H1 (cell line): ENCODE measurements around the gene DLL1. TPM values are rescaled to one million over a fixed set of nuclear protein-coding genes. Genes with fewer than 3 reads are reported as not detected.

Source experiments
- CTCF ChIA-PET: fragments of 300-600 bp; sonication (Branson Sonifier 250); formaldehyde crosslinking; loops from one replicate; lab custom pipeline; 2021; ENCODE audit not compliant: partially characterized antibody; lab: Charles Lee
- POLR2A ChIA-PET: fragments of 300-600 bp; sonication (Branson Sonifier 250); formaldehyde crosslinking; loops from one replicate; lab custom pipeline; 2021; ENCODE audit warnings: inconsistent platforms; ENCODE audit not compliant: partially characterized antibody; lab: Charles Lee
- DNase-seq, 2 experiments: peaks; one replicate each; pipeline versions ENCODE4 v3.0.0 to v3.0.0-alpha.2; 2010 to 2022; ENCODE audit warnings: low spot score in 2 of 2, low read depth in 1 of 2, mixed read lengths in 1 of 2
- FAIRE-seq: peaks from 2 replicates; lab custom pipeline; 2011; peaks lifted over from hg19 to GRCh38; lab: Jason Lieb, UNC
- H2AFZ ChIP-seq: 2 replicates; pipeline ENCODE4 v1.8.1; 2012; ENCODE audit warnings: low read length, inconsistent platforms
- H2AK5ac ChIP-seq: 2 replicates; pipeline ENCODE4 v1.6.1; 2013; ENCODE audit warnings: low read depth, low read length
- H2BK120ac ChIP-seq: replicated peaks from 2 replicates; pipeline ENCODE3; 2013; ENCODE audit warnings: low read depth, low read length, inconsistent platforms
- H2BK12ac ChIP-seq: 2 replicates; pipeline ENCODE4 v1.6.1; 2013; ENCODE audit warnings: low read depth, low read length
- H2BK15ac ChIP-seq: 2 replicates; pipeline ENCODE4 v1.6.1; 2013; ENCODE audit warnings: low read length
- H2BK20ac ChIP-seq: 2 replicates; pipeline ENCODE4 v1.6.1; 2013; ENCODE audit warnings: low read length
- H2BK5ac ChIP-seq: 2 replicates; pipeline ENCODE4 v1.6.1; 2013; ENCODE audit warnings: low read depth, low read length
- H3K14ac ChIP-seq: 2 replicates; pipeline ENCODE4 v1.6.1; 2013; ENCODE audit warnings: inconsistent platforms; ENCODE audit not compliant: insufficient read length
- H3K18ac ChIP-seq: 2 replicates; pipeline ENCODE4 v1.6.1; 2013; ENCODE audit warnings: low read length; ENCODE audit errors: extremely low read depth
- H3K23ac ChIP-seq: 2 replicates; pipeline ENCODE4 v1.6.1; 2013; ENCODE audit warnings: inconsistent platforms; ENCODE audit not compliant: insufficient read length
- H3K23me2 ChIP-seq: 2 replicates; pipeline ENCODE4 v1.6.1; 2013; ENCODE audit warnings: low read depth, low read length
- H3K27ac ChIP-seq: 2 replicates; pipeline ENCODE4 v1.6.1; 2011; ENCODE audit warnings: low read depth, low read length, inconsistent platforms
- H3K27me3 ChIP-seq, 4 experiments: replicated peaks in 1 of 4; 1 replicate in 1 of 4; 2 replicates in 3 of 4; pipeline versions ENCODE4 v1.6.1 to v1.8.1; 2011 to 2013; ENCODE audit warnings: low read length in 3 of 4, mild to moderate bottlenecking in 3 of 4, inconsistent platforms in 2 of 4, mixed read lengths in 2 of 4, moderate library complexity in 1 of 4; ENCODE audit not compliant: control insufficient read depth in 3 of 4, insufficient read depth in 3 of 4; ENCODE audit errors: extremely low read depth in 1 of 4
- H3K36me3 ChIP-seq, 4 experiments: 2 replicates each; pipeline versions ENCODE4 v1.6.1 to v1.8.1; 2011 to 2013; ENCODE audit warnings: mild to moderate bottlenecking in 4 of 4, low read length in 3 of 4, moderate library complexity in 2 of 4, control low read depth in 1 of 4, inconsistent platforms in 1 of 4; ENCODE audit not compliant: insufficient read depth in 4 of 4, control insufficient read depth in 2 of 4
- H3K4ac ChIP-seq: replicated peaks from 2 replicates; pipeline ENCODE3; 2013; ENCODE audit warnings: low read length, low read depth, mixed read lengths, inconsistent platforms; ENCODE audit not compliant: insufficient read length
- H3K4me1 ChIP-seq, 4 experiments: replicated peaks in 1 of 4; 1 replicate in 1 of 4; 2 replicates in 3 of 4; pipeline versions ENCODE4 v1.6.1 to v1.8.1; 2011 to 2013; ENCODE audit warnings: low read length in 3 of 4, inconsistent platforms in 2 of 4, mixed read lengths in 1 of 4; ENCODE audit not compliant: insufficient read depth in 4 of 4, control insufficient read depth in 3 of 4
- H3K4me2 ChIP-seq, 2 experiments: 2 replicates each; pipeline versions ENCODE4 v1.6.1 to v1.8.1; 2011 to 2013; ENCODE audit warnings: low read depth in 2 of 2, low read length in 2 of 2, control low read depth in 1 of 2, inconsistent platforms in 1 of 2, mild to moderate bottlenecking in 1 of 2; ENCODE audit not compliant: insufficient read depth in 1 of 2
- H3K4me3 ChIP-seq, 4 experiments: fragments of 200-600, 300-600 bp in 1 of 4; sonication (generic), shearing (Covaris generic), sonication (Bioruptor Twin) in 1 of 4; 2 replicates each; pipeline versions ENCODE4 v1.5.1 to v1.8.1; 2011 to 2016; ENCODE audit warnings: low read length in 4 of 4, low read depth in 3 of 4, control low read depth in 2 of 4, inconsistent platforms in 2 of 4, mild to moderate bottlenecking in 2 of 4, mixed read lengths in 1 of 4, moderate library complexity in 1 of 4; ENCODE audit not compliant: insufficient read depth in 2 of 4; ENCODE audit errors: extremely low read depth in 1 of 4
- H3K56ac ChIP-seq: replicated peaks from 2 replicates; pipeline ENCODE3; 2013; ENCODE audit warnings: low read depth, mild to moderate bottlenecking, mixed read lengths, low read length, inconsistent platforms; ENCODE audit not compliant: insufficient read length
- H3K79me1 ChIP-seq: 2 replicates; pipeline ENCODE4 v1.6.1; 2013; ENCODE audit warnings: low read depth, low read length, control low read depth
- H3K79me2 ChIP-seq, 2 experiments: 2 replicates each; pipeline versions ENCODE4 v1.6.1 to v1.8.1; 2012 to 2013; ENCODE audit warnings: low read length in 2 of 2, mild to moderate bottlenecking in 2 of 2, inconsistent platforms in 1 of 2; ENCODE audit not compliant: insufficient read depth in 2 of 2, control insufficient read depth in 1 of 2
- H3K9ac ChIP-seq, 4 experiments: replicated peaks in 1 of 4; 1 replicate in 1 of 4; 2 replicates in 3 of 4; pipeline versions ENCODE4 v1.6.1 to v1.8.1; 2011 to 2013; ENCODE audit warnings: low read depth in 3 of 4, low read length in 3 of 4, control low read depth in 2 of 4, mild to moderate bottlenecking in 2 of 4, moderate library complexity in 2 of 4, inconsistent platforms in 1 of 4; ENCODE audit errors: extremely low read depth in 1 of 4
- H3K9me3 ChIP-seq, 2 experiments: 2 replicates each; pipeline versions ENCODE4 v1.6.1 to v1.8.1; 2012 to 2013; ENCODE audit warnings: mild to moderate bottlenecking in 2 of 2, moderate library complexity in 2 of 2, control low read depth in 1 of 2, inconsistent platforms in 1 of 2, low read depth in 1 of 2, low read length in 1 of 2, mixed read lengths in 1 of 2; ENCODE audit not compliant: insufficient read depth in 2 of 2
- H4K20me1 ChIP-seq, 2 experiments: replicated peaks in 1 of 2; 2 replicates each; pipeline versions ENCODE3 to v1.8.1; 2011 to 2013; ENCODE audit warnings: inconsistent platforms in 2 of 2, low read length in 2 of 2, mild to moderate bottlenecking in 1 of 2; ENCODE audit not compliant: insufficient read depth in 2 of 2, control insufficient read depth in 1 of 2
- H4K5ac ChIP-seq: 2 replicates; pipeline ENCODE4 v1.6.1; 2013; ENCODE audit warnings: low read length, low read depth, mixed read lengths, inconsistent platforms; ENCODE audit not compliant: insufficient read length
- H4K8ac ChIP-seq: 2 replicates; pipeline ENCODE4 v1.8.0; 2013; ENCODE audit warnings: mild to moderate bottlenecking, moderate library complexity, low read length, inconsistent platforms; ENCODE audit not compliant: insufficient read depth; ENCODE audit errors: extremely low read depth
- H4K91ac ChIP-seq: replicated peaks from 2 replicates; pipeline ENCODE3; 2013; ENCODE audit warnings: low read length, mixed read lengths, inconsistent platforms; ENCODE audit not compliant: insufficient read length
- BCL11A ChIP-seq, 2 experiments: IDR thresholded peaks; one replicate each; pipeline ENCODE4 v1.6.1; 2011; ENCODE audit warnings: low read depth in 2 of 2, low read length in 2 of 2, mild to moderate bottlenecking in 2 of 2
- CHD1 ChIP-seq: IDR thresholded peaks from 2 replicates; pipeline ENCODE4 v1.6.1; 2012; ENCODE audit warnings: low read depth, low read length, improper control_type of control experiment
- CTBP2 ChIP-seq: IDR thresholded peaks from 2 replicates; pipeline ENCODE4 v1.7.0; 2011; ENCODE audit warnings: borderline replicate concordance, mild to moderate bottlenecking, moderate library complexity, mixed read lengths, low read length; ENCODE audit not compliant: insufficient read depth, insufficient read length
- EZH2 ChIP-seq: fragments of 200-600 bp; sonication (generic); IDR thresholded peaks from 2 replicates; pipeline ENCODE4 v1.7.1; 2012; ENCODE audit warnings: low read depth, mild to moderate bottlenecking, moderate library complexity, low read length, inconsistent platforms; ENCODE audit not compliant: severe bottlenecking
- HDAC2 ChIP-seq, 2 experiments: fragments of 300-600 bp in 1 of 2; sonication (generic) in 1 of 2; IDR thresholded peaks; 2 replicates each; pipeline ENCODE4 v1.6.1; 2011 to 2012; ENCODE audit warnings: low read depth in 2 of 2, low read length in 2 of 2, mild to moderate bottlenecking in 2 of 2, moderate library complexity in 2 of 2, borderline replicate concordance in 1 of 2, inconsistent platforms in 1 of 2
- JUND ChIP-seq: IDR thresholded peaks from 2 replicates; pipeline ENCODE4 v1.6.1; 2011; ENCODE audit warnings: mild to moderate bottlenecking, improper control_type of control experiment, low read length
- SAP30 ChIP-seq: fragments of 300-600 bp; sonication (generic); IDR thresholded peaks from 2 replicates; pipeline ENCODE4 v1.7.1; 2012; ENCODE audit warnings: low read length, moderate library complexity, mild to moderate bottlenecking, inconsistent platforms; ENCODE audit not compliant: insufficient read depth, insufficient replicate concordance
- SP1 ChIP-seq: IDR thresholded peaks from 2 replicates; pipeline ENCODE4 v1.6.1; 2011; ENCODE audit warnings: low read depth, low read length
- TCF12 ChIP-seq: IDR thresholded peaks from 2 replicates; pipeline ENCODE4 v1.6.1; 2011; ENCODE audit warnings: low read depth, mild to moderate bottlenecking, low read length
- WGBS, 2 experiments: shearing (Covaris generic) in 1 of 2; methylation state at CpG; one replicate each; pipeline versions ENCODE4 v1.1.6 to v1.1.7; 2013 to 2015; ENCODE audit warnings: low lambda C conversion rate in 2 of 2, mixed read lengths in 2 of 2, inconsistent platforms in 1 of 2, low coverage in 1 of 2, missing lambda C conversion rate in 1 of 2; ENCODE audit not compliant: insufficient replicate concordance in 2 of 2, insufficient coverage in 1 of 2, insufficient read length in 1 of 2; ENCODE audit errors: extremely low coverage in 1 of 2, missing lambda C conversion rate in 1 of 2; 5-methylcytosine and 5-hydroxymethylcytosine counted together
- polyA plus RNA-seq, 7 experiments: library from polyadenylated mRNA; depleted of rRNA in 3 of 7; stranded (reverse) in 5 of 7; unstranded in 2 of 7; fragments of >200 nt in 5 of 7; fragments of 200-250 nt in 2 of 7; gene quantifications; 1 replicate in 5 of 7; 2 replicates in 1 of 7; 4 replicates in 1 of 7; pipeline versions ENCODE4 v1.2.1 to v1.2.3, GENCODE V29; 2011 to 2013; ENCODE audit warnings: missing spikeins in 2 of 7, mixed read lengths in 2 of 7
- total RNA-seq: library from RNA; stranded (reverse); fragmentation: NEBNext Ultra II Directional; extraction: Animal tissue kit (Norgen Biotek cat#: 25700); gene quantifications from 2 replicates; pipeline ENCODE4 v1.2.1, GENCODE V29; 2021
- TF ChIP-seq, protein P1 (sequence below): IDR thresholded peaks from 2 replicates; pipeline ENCODE4 v1.6.1; 2012; ENCODE audit warnings: inconsistent platforms

DLL1 gene
- total and polyA plus RNA-seq, 2 of the 8 experiments (the other 6 are each of a cell fraction or from before 2014, with no cell fraction given) = 1.7 to 3.8 TPM

DNA sequence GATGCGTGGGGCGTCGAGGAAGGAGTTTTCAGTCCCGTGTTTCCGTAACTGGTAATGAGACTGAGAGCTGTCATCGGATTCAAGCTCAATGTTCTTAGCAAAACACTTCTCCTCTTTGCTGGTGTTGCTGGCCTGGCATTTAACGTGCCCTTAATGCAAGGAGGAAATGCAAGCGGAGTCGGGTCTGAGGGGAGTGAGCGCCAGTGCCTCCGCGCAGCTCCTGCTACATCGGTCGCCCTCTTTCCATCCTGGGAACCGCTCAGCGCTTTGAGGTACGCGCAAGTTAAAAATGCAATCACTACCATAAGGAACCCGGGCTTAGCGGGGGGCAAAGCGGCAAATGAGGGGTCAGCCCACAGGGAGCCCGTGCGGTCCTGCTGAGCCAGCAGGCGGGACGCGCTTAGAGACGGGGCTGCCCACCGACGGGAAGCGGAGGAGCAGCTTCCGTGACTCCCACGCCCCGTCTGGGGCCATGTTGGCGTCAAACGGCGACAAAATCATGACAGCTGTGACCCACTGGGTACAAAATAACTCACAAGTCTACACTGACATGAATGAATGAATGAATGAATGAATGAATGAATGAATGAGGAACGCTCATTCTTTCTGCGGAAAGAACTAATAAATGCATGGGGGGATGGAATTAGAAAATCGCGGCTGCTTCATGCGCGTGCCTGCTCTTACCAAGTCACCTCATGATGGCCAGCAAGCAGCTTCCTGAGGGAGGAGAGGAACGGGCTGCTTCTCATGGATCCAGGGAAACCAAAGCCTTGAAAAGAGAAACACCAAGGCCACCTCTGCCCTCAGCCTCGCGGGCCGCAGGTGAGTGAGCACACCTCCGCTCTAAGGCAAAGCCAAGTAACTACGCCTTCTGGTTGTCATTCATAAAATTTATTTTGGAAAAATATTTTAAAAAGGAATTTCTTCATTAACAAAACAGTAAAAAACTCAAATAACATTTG is 9.3 kb downstream of the DLL1 start:
- Histone ChIP-seq H3K18ac (no peak overlapping the region), H3K56ac (no peak overlapping the region), H2AFZ (no peak overlapping the region), H2BK12ac (no peak overlapping the region), H3K23me2 (no peaks in the 10 kb centered on the region; the same call in 1 of the 2 replicates), H2BK120ac (no peak overlapping the region), H3K79me2 (no peaks in the 10 kb centered on the region), H4K5ac (no peak overlapping the region), H3K9me3 (no peaks in the 10 kb centered on the region), H2BK5ac (no peak overlapping the region), H3K23ac (no peak overlapping the region), H3K4me1 (peaks cover 0 to 9% (median 6%) of the 10 kb centered on the region in 4 experiments; a peak in 5 of 7 replicates), H3K4me3 (no peak overlapping the region), H3K27ac (no peak overlapping the region), H3K9ac (no peak overlapping the region), H3K27me3 (peaks cover 0 to 21% (median 15%) of the 10 kb centered on the region in 4 experiments; a peak in 6 of 7 replicates), H3K14ac (no peak overlapping the region), H4K8ac (no peak overlapping the region), H4K20me1 (peaks cover 2 to 5% of the 10 kb centered on the region in 2 experiments), H2BK15ac (no peak overlapping the region), H4K91ac (no peak overlapping the region), H3K4me2 (no peak overlapping the region), H2BK20ac (no peak overlapping the region), H3K79me1 (no peaks in the 10 kb centered on the region), H3K4ac (no peak overlapping the region), H2AK5ac (no peak overlapping the region), H3K36me3 (peaks cover 0 to 24% (median 5%) of the 10 kb centered on the region in 4 experiments; a peak in 3 of 8 replicates)
- WGBS, 2 experiments = 91% methylated on average over 48 of the region's 48 CpGs; no CpG with 5 or more reads in 1 of the 2 experiments
- CTCF ChIA-PET = interaction anchor here (0.9 to 1.2 kb wide), 2 partner anchors 17 to 226 kb away, joined by 3 read pairs; no protein-coding TSS in a partner anchor
- FAIRE-seq (no peak), DNase-seq (no peak)
- POLR2A ChIA-PET = no interaction called here
- no peak for TF ChIP-seq EZH2
- no peak for TF ChIP-seq SP1
- no peak for TF ChIP-seq CTBP2
- TF ChIP-seq CHD1 = no peak
- no peak for TF ChIP-seq SAP30
- no peak for TF ChIP-seq TCF12
- TF ChIP-seq, protein P1, sequence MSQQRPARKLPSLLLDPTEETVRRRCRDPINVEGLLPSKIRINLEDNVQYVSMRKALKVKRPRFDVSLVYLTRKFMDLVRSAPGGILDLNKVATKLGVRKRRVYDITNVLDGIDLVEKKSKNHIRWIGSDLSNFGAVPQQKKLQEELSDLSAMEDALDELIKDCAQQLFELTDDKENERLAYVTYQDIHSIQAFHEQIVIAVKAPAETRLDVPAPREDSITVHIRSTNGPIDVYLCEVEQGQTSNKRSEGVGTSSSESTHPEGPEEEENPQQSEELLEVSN = no peak
- no peak for TF ChIP-seq HDAC2 (IDR thresholded peaks at IDR 0.05; ENCODE audit: borderline replicate concordance in 1 of 2, low read depth in 2 of 2, low read length in 2 of 2)
- TF ChIP-seq BCL11A (IDR thresholded peaks at IDR 0.05; ENCODE audit: low read depth in 2 of 2, low read length in 2 of 2) = no peak
- TF ChIP-seq JUND = no peak
